OCI-LY1 (cell line): ENCODE measurements around the gene LCNL1.

Experiments used
- EZH2 ChIP-seq: fragments of 200-600 bp; sonication (generic), shearing (Covaris generic); IDR thresholded peaks from 2 replicates; pipeline ENCODE4 v1.8.0; 2017; ENCODE audit warnings: borderline replicate concordance, mixed run types, mild to moderate bottlenecking, antibody characterized with exemption, low read length, moderate library complexity, mixed read lengths
- TF ChIP-seq, protein P1 (sequence below): fragments of 200-600 bp; sonication (generic), shearing (Covaris generic); IDR thresholded peaks from 2 replicates; pipeline ENCODE4 v1.5.1; 2017; ENCODE audit warnings: mild to moderate bottlenecking, antibody characterized with exemption, low read length, moderate library complexity, mixed read lengths

DNA sequence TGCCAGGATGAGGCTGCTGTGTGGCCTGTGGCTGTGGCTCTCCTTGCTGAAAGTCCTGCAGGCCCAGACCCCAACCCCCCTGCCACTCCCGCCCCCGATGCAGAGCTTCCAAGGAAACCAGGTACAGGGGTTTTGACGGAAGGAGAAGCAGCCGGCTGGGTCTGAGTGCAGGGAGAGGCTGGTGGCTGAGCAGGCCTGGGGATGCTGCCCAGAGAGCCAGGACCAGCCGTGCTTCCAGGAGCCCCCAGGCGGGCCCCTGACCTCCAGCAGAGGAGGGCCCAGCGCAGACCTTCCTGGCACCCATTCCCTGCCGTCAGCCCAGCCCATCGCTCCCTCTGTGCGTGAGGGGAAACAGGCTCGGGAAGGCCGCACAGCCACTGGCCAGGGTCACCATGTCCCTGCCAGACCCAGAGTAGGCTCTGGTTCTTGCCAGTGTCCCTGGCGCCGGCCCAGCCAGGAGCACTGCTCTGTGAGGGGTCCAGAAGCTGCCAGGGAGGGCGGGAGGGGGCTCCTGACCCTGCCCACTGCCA is 30.4 kb upstream of the LCNL1 start:
- TF ChIP-seq, protein P1, sequence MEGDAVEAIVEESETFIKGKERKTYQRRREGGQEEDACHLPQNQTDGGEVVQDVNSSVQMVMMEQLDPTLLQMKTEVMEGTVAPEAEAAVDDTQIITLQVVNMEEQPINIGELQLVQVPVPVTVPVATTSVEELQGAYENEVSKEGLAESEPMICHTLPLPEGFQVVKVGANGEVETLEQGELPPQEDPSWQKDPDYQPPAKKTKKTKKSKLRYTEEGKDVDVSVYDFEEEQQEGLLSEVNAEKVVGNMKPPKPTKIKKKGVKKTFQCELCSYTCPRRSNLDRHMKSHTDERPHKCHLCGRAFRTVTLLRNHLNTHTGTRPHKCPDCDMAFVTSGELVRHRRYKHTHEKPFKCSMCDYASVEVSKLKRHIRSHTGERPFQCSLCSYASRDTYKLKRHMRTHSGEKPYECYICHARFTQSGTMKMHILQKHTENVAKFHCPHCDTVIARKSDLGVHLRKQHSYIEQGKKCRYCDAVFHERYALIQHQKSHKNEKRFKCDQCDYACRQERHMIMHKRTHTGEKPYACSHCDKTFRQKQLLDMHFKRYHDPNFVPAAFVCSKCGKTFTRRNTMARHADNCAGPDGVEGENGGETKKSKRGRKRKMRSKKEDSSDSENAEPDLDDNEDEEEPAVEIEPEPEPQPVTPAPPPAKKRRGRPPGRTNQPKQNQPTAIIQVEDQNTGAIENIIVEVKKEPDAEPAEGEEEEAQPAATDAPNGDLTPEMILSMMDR = no peak
- TF ChIP-seq EZH2 = no peak
